Stomach smooth muscle (tissue), 2 donors: ENCODE measurements around the gene CDC34.

Experiments
- H3K27ac ChIP-seq: one replicate; pipeline ENCODE4 v1.7.0; 2013; ENCODE audit warnings: mild to moderate bottlenecking, low read length, inconsistent platforms
- H3K27me3 ChIP-seq, 2 donors: one replicate each; pipeline ENCODE4 v1.7.0; 2013; ENCODE audit warnings: low read length in 2 of 2; ENCODE audit not compliant: insufficient read depth in 2 of 2, control insufficient read depth in 1 of 2
- H3K36me3 ChIP-seq, 2 donors: one replicate each; pipeline ENCODE4 v1.7.0; 2013; ENCODE audit warnings: low read length in 2 of 2; ENCODE audit not compliant: control insufficient read depth in 2 of 2, insufficient read depth in 2 of 2
- H3K4me1 ChIP-seq: one replicate; pipeline ENCODE4 v1.7.0; 2013; ENCODE audit warnings: low read length; ENCODE audit not compliant: control insufficient read depth, insufficient read depth
- H3K4me3 ChIP-seq, 2 donors: one replicate each; pipeline ENCODE4 v1.7.0; 2013; ENCODE audit warnings: low read length in 2 of 2
- H3K9ac ChIP-seq, 2 donors: one replicate each; pipeline ENCODE4 v1.7.0; 2013; ENCODE audit warnings: low read length in 2 of 2, mild to moderate bottlenecking in 1 of 2
- H3K9me3 ChIP-seq, 2 donors: one replicate each; pipeline ENCODE4 v1.7.0; 2013; ENCODE audit warnings: low read length in 2 of 2; ENCODE audit not compliant: control insufficient read depth in 2 of 2
- donor health status: healthy.
- donor health status: Pancreatic carcinoma.

The CDC34 gene

DNA sequence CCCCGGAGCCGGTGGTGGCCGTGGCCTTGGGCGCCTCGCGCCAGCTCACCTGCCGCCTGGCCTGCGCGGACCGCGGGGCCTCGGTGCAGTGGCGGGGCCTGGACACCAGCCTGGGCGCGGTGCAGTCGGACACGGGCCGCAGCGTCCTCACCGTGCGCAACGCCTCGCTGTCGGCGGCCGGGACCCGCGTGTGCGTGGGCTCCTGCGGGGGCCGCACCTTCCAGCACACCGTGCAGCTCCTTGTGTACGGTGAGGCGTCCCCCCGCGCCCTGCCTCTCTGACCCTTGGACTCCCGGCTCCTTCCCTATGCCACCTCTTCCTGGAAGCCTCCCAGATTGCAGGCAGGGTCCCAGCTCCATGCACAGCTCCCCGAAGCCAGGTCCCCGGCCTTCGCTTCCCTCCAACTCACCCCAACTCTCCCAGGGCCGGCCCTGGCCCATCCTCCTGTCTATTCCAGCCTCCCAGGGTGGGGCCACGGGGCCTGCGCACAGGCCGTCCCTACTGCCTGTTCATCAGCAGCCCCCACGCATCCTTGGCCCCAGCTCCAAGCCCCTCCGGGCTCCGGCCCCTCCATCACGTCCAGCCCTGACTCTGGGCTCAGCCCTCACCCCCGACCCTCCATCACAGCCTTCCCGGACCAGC, 33.6 kb upstream of the CDC34 start:
- Histone ChIP-seq H3K27me3 (peaks cover 19 to 25% of the 10 kb centered on the region in 2 donors), H3K9ac (no peak overlapping the region), H3K9me3 (no peaks in the 10 kb centered on the region), H3K4me3 (peak overlapping the region in 1 of 2 donors; percentile 44), H3K36me3 (no peaks in the 10 kb centered on the region), H3K27ac (no peak overlapping the region), H3K4me1 (peaks cover 8% of the 10 kb centered on the region)

DNA sequence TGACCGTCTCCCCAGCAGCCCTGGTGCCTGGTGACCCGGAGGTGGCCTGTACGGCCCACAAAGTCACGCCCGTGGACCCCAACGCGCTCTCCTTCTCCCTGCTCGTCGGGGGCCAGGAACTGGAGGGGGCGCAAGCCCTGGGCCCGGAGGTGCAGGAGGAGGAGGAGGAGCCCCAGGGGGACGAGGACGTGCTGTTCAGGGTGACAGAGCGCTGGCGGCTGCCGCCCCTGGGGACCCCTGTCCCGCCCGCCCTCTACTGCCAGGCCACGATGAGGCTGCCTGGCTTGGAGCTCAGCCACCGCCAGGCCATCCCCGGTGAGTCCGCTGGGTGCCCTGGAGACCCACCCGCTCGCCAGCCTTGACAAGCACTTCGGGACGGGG, 33.1 kb upstream of the CDC34 start:
- Histone ChIP-seq H3K4me1 (peaks cover 8% of the 10 kb centered on the region), H3K27me3 (peaks cover 19 to 25% of the 10 kb centered on the region in 2 donors), H3K9me3 (no peaks in the 10 kb centered on the region), H3K4me3 (no peak overlapping the region), H3K36me3 (no peaks in the 10 kb centered on the region), H3K9ac (no peak overlapping the region), H3K27ac (no peak overlapping the region)

DNA sequence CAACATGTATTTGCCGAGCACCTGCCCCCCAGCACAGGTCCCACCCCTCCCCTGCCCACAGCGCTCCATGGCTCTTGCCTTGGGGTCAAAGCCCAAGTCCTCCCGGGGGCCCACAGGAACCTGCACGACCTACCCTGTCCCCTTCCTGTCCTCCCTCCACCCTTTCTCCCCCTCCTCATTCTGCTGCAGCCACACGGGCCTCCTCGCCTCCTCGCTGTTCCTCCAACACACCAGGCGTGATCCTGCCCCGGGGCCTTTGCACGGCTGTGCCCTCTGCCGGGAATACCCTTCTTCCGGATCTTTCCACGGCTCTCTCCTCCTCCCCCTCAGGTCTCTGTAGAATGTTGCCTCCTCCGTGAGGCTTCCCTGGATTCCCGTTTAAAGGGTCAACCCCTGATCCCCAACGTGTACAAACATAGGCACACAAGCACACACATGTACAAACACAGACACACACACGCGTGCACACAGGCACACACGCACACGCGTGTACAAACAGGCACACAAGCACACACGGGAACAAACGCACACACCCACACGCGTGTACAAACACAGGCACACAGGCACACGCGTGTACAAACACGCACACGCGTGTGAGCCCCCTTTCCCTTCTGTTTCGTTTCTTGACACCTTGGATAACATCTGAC, 32.5 kb upstream of the CDC34 start:
- no peaks in the 10 kb centered on the region for H3K36me3 ChIP-seq
- peaks cover 8% of the 10 kb centered on the region for H3K4me1 ChIP-seq
- no peak overlapping the region for H3K9ac ChIP-seq
- H3K27me3 ChIP-seq = peaks cover 19 to 25% of the 10 kb centered on the region in 2 donors
- no peaks in the 10 kb centered on the region for H3K9me3 ChIP-seq
- no peak overlapping the region for H3K4me3 ChIP-seq
- no peak overlapping the region for H3K27ac ChIP-seq

DNA sequence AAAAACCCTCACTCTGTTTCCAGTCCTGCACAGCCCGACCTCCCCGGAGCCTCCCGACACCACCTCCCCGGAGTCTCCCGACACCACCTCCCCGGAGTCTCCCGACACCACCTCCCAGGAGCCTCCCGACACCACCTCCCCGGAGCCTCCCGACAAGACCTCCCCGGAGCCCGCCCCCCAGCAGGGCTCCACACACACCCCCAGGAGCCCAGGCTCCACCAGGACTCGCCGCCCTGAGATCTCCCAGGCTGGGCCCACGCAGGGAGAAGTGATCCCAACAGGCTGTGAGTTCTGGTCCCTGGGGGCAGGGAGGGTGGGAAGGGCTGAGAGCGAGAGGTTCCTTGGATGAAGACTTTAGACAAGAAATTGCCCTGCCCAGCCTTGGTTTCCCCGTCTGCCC, 29.9 kb upstream of the CDC34 start:
- Histone ChIP-seq H3K4me3 (no peak overlapping the region), H3K9me3 (no peaks in the 10 kb centered on the region), H3K9ac (no peak overlapping the region), H3K27me3 (peaks cover 12 to 14% of the 10 kb centered on the region in 2 donors), H3K27ac (no peak overlapping the region), H3K36me3 (no peaks in the 10 kb centered on the region), H3K4me1 (peaks cover 9% of the 10 kb centered on the region)

DNA sequence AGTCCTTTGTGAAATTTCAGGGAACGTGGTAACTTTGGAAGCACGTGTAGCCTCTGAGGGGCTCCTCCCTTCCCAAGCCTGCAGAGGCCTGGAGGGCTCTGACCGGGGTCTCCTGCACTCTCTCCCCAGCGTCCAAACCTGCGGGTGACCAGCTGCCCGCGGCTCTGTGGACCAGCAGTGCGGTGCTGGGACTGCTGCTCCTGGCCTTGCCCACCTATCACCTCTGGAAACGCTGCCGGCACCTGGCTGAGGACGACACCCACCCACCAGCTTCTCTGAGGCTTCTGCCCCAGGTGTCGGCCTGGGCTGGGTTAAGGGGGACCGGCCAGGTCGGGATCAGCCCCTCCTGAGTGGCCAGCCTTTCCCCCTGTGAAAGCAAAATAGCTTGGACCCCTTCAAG, 26.9 kb upstream of the CDC34 start:
- H3K4me1 ChIP-seq = peaks cover 17% of the 10 kb centered on the region
- no peak overlapping the region for H3K27ac ChIP-seq
- H3K9ac ChIP-seq = no peak overlapping the region
- H3K4me3 ChIP-seq = no peak overlapping the region
- H3K9me3 ChIP-seq = no peaks in the 10 kb centered on the region
- H3K36me3 ChIP-seq = peaks cover 0 to 5% of the 10 kb centered on the region in 2 donors
- H3K27me3 ChIP-seq = no peaks in the 10 kb centered on the region

DNA sequence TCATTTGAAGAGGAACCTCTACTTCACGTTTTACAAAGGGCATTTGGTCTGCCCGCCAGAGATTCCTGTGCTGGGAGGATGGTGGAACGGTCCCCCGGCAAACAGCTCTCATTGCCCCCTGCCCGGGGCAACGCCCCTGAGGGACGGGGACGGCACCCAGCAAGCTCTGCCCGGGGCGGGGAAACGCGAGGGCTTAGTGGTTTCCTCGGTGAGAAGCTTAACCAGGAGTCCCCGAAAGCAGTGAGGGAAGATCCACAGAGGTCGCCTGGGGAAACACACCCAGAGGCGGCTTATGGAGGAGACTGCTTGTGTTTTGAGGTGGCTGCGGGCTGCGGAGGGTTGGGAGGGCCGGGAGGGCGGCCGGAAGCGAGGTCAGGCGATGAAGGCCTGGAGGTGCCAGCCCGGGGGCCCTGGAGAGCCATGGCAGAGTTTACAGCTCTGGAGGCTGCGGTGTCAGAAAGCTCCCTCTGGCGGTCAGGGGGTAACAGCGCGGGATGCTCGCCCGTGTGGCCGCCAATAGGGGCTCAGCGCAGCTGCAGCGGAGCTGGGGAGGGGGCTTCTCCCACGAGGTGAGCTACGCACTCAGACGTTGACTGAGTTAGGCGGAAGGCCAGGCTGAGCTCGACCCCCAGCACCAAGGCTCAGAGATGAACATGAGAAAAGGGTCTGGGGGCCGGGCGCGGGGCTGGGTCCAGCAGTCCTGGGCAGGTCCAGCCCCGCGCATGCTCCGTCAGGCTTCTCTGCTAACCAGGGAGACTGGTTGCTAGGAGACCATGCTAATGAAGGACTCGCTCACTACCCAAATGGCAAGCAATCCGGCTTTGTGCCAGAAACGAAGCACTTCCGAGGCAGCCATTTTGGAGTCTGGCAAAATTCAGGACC, 24.9 kb upstream of the CDC34 start:
- H3K9ac ChIP-seq = peak overlapping the region; percentile 81 to 82

DNA sequence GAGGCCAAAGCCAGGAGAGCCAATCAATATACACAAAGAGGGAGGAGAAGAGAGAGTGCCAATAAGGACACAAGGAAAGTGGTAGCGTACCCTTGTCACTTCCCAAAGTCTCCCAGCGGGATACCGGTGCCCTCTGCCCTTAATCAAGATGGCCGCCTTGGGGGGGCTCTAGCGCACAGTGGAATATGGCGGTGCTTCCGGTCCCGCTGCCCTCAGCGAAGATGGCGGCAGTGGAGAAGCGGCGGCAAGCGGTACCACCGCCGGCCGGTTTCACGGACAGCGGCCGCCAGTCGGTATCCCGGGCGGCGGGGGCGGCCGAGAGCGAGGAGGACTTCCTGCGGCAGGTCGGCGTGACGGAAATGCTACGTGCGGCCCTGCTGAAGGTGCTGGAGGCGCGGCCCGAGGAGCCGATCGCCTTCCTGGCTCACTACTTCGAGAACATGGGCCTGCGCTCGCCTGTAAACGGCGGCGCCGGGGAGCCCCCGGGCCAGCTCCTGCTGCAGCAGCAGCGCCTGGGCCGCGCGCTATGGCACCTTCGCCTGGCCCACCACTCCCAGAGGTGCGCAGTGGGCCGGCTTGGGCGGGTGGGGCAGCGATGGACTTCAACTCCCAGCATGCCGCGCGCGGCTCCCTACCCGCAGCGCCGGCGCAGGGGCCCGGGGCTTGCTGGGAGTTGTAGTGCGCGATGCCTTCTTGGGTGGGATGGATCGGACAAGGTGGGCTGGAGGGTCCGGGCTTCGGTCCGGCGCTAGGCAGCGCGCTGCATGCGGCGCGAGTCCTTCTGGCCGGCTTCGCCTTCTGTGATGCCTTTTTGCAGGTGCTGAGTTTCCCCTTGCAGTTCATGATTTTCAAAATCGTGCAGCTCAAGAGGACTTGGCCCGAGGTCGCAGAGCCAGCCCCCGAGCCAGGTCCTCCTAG, 24.0 kb upstream of the CDC34 start, which contains the start of gene TPGS1:
Gene TPGS1, plus strand, starts transcription at position 212 of the 918 bp plus-strand sequence. Its CDS starts 10 bp downstream, at position 222.
- peaks cover 0 to 6% of the 10 kb centered on the region in 2 donors for H3K36me3 ChIP-seq
- H3K27me3 ChIP-seq = no peaks in the 10 kb centered on the region
- no peaks in the 10 kb centered on the region for H3K9me3 ChIP-seq
- H3K4me3 ChIP-seq = peak within 1 kb of the TSS; percentile 64 to 90
- H3K4me1 ChIP-seq = peaks cover 32% of the 10 kb centered on the region
- peak within 1 kb of the TSS; percentile 81 to 82 for H3K9ac ChIP-seq
- H3K27ac ChIP-seq = peak within 1 kb of the TSS; percentile 91

More for the DNA sequence above, 24.9 kb upstream of the CDC34 start:
- Histone ChIP-seq H3K4me3 (peak overlapping the region; percentile 64 to 90), H3K27ac (peak overlapping the region; percentile 91), H3K36me3 (peaks cover 0 to 6% of the 10 kb centered on the region in 2 donors), H3K4me1 (peaks cover 32% of the 10 kb centered on the region), H3K27me3 (no peaks in the 10 kb centered on the region), H3K9me3 (no peaks in the 10 kb centered on the region)

DNA sequence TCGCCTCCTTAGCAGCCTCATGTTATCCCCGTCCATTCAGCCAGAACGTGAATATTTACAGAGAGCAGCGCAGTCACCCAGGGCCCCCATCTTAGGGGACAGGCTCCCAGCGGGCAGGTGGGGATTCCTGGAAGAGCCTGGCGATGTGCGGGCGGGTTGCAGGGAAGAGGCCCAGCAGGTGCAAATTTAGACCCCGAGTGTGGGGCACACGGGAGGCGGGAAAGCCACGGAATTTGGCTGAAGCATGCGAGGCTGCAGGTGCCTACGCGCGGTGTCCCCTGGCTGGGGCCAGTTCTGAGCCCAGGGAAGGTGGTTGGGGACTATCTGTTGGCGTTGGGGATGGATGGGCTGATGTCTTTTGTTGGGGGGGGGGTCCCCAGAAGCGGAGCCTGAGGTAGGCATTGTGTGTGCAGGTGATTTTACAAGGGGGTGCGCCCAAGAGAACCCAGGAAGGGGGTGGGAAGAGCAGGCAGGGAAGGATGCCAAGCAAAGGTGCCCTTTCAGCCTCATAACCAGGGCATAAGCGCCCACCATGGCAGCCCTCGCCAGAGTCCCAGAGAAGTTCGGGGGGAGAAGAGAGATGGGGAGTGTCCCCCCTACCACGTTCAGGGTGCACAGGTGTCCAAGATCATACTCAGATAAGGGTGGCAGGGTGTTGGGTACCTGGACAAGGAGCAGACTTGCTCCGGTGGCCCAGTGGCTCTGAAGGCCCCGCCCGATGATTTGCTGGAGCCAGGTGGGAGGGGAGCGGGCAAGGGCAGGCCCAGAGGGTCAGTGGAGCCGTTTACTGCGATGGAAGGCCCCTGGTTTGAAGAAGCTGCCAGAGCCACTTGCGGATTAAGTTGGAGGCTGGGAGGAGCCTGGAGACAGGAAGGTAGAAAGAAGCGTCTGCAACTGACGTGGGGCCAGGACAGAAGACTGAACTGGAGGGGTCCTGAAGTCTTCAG, 23.1 kb upstream of the CDC34 start:
- Histone ChIP-seq H3K36me3 (peaks cover 0 to 6% of the 10 kb centered on the region in 2 donors), H3K27me3 (no peaks in the 10 kb centered on the region), H3K9ac (peak overlapping the region; percentile 55 to 81), H3K4me3 (peak overlapping the region; percentile 64 to 90), H3K4me1 (peaks cover 32% of the 10 kb centered on the region), H3K27ac (peak overlapping the region; percentile 91), H3K9me3 (no peaks in the 10 kb centered on the region)

DNA sequence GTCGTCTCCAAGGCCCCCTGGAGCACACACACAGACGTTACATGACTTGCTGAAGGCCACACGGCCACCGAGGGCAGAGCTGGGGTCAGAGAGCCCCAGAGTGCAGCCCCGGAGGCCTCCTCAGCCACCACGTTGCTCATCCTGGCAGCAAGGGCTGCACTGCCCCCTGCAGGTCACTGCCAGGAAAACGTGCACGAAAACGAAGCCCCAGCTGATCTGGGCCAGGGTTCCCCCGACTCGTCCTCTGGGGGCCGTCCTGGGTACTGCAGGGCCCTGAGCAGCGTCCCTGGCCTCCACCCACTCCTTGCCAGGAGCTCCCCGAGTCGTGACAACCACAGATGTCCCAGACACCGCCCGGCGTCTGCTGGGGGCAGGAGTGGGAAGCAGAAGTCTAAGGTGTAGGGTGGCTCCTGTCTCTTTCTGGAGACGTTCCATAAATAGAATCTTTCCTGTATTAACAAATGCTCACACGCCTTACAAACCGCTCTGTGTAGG, 20.9 kb upstream of the CDC34 start:
- peak overlapping the region; percentile 53 to 62 for H3K9ac ChIP-seq
- peaks cover 6% of the 10 kb centered on the region in 2 donors for H3K36me3 ChIP-seq
- peak overlapping the region in 1 of 2 donors; percentile 58 for H3K4me3 ChIP-seq
- peak overlapping the region; percentile 71 for H3K27ac ChIP-seq
- H3K27me3 ChIP-seq = no peaks in the 10 kb centered on the region
- H3K4me1 ChIP-seq = peaks cover 32% of the 10 kb centered on the region
- no peaks in the 10 kb centered on the region for H3K9me3 ChIP-seq
